HG02571 (cell line): ENCODE data around the gene AGFG2.

Experiments used
- ATAC-seq: cut with Tn5 transposase; IDR thresholded peaks from one replicate; pipeline ENCODE4 v1.9.1; 2021; ENCODE audit warnings: mild to moderate bottlenecking, moderate library complexity; ENCODE audit not compliant: unreplicated experiment

The AGFG2 gene

GRCh38 chr7:100568896-100569844 is 30.2 kb downstream of the AGFG2 start:
- no peak for ATAC-seq

- no peak for ATAC-seq
Observed at GRCh38 chr7:100570954-100571828, 32.2 kb downstream of the AGFG2 start.

GRCh38 chr7:100571829-100572116 is 32.8 kb downstream of the AGFG2 start:
- no peak for ATAC-seq

GRCh38 chr7:100572281-100572948 is 33.4 kb downstream of the AGFG2 start:
- ATAC-seq = no peak

- no peak for ATAC-seq
Observed at GRCh38 chr7:100572949-100573675, 34.1 kb downstream of the AGFG2 start.

- no peak for ATAC-seq
Observed at GRCh38 chr7:100573691-100574361, 34.8 kb downstream of the AGFG2 start, which contains the start of gene SAP25. SAP25 (minus strand) TSS chr7:100573900; CDS start chr7:100573742, 158 bp downstream.

GRCh38 chr7:100574362-100575205 is 35.6 kb downstream of the AGFG2 start:
- no peak for ATAC-seq

GRCh38 chr7:100575206-100575631 is 36.2 kb downstream of the AGFG2 start:
- no peak for ATAC-seq

GRCh38 chr7:100575746-100576383 is 36.9 kb downstream of the AGFG2 start:
- no peak for ATAC-seq

- no peak for ATAC-seq
Observed at GRCh38 chr7:100576384-100576993, 37.5 kb downstream of the AGFG2 start.

- no peak for ATAC-seq
Observed at GRCh38 chr7:100577103-100577502, 38.1 kb downstream of the AGFG2 start.

GRCh38 chr7:100577507-100577906 is 38.5 kb downstream of the AGFG2 start:
- ATAC-seq = no peak

- no peak for ATAC-seq
Observed at GRCh38 chr7:100578246-100579183, 39.5 kb downstream of the AGFG2 start.

GRCh38 chr7:100580466-100581283 is 41.7 kb downstream of the AGFG2 start:
- ATAC-seq = no peak

GRCh38 chr7:100582041-100582579 is 43.1 kb downstream of the AGFG2 start:
- ATAC-seq = no peak

- no peak for ATAC-seq
Observed at GRCh38 chr7:100582650-100583049, 43.6 kb downstream of the AGFG2 start.
